Stimulated activated CD8-positive, alpha-beta memory T cell treated with anti-CD3 and anti-CD28 coated beads, Interleukin-12 subunit alpha, Interleukin-12 subunit beta, amount 100 ng/mL, for 24 hours (primary cell): ENCODE results near the gene RBM25.
"Not testable (repeated sequence)": the region's sequence is repeated elsewhere in the genome, so short reads cannot be mapped to it uniquely, and the experiment has no call there.

Experiments used
- DNase-seq: peaks from one replicate; pipeline ENCODE4 v3.0.0-alpha.2; 2020; ENCODE audit errors: extremely low read depth

The RBM25 gene

GRCh38 chr14:73168691-73169090, 110.4 kb downstream of the RBM25 start:
- DNase-seq: no peak

DNA sequence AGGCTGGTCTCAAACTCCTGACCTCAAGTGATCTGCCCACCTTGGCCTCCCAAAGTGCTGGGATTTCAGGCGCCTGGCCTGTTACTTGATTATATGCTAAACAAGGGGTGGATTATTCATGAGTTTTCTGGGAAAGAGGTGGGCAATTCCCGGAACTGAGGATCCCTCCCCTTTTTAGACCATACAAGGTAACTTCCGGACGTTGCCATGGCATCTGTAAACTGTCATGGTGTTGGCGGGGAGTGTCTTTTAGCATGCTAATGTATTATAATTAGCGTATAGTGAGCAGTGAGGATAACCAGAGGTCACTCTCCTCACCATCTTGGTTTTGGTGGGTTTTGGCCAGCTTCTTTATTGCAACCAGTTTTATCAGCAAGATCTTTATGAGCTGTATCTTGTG, 111.5 kb downstream of the RBM25 start:
- not testable (repeated sequence) for DNase-seq

DNA sequence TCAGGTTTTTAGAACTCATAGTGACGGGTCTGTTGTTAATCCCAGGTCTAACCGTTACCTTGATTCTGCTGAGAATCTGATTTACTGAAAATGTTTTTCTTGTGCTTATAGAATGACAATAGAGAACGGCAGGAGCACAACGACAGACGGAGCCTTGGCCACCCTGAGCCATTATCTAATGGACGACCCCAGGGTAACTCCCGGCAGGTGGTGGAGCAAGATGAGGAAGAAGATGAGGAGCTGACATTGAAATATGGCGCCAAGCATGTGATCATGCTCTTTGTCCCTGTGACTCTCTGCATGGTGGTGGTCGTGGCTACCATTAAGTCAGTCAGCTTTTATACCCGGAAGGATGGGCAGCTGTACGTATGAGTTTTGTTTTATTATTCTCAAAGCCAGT, 112.4 kb downstream of the RBM25 start:
- DNase-seq: no peak

DNA sequence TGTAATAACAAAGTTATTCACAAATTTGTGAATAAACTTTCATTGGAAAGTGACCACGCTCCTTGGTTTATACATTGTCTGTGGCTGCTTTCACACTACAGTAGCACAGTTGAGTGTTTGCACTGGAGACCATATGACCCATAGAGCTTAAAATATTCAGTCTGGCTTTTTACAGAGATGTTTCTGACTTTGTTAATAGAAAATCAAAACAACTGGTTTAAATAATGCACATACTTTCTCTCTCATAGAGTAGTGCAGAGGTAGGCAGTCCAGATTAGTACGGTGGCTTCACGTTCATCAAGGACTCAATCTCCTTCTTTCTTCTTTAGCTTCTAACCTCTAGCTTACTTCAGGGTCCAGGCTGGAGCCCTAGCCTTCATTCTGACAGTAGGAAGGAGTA, 114.2 kb downstream of the RBM25 start:
- DNase-seq: no peak

GRCh38 chr14:73173092-73173735, 114.9 kb downstream of the RBM25 start:
- no peak for DNase-seq
